Gastroesophageal sphincter (tissue), 3 donors: ENCODE results near the gene FAM171A1.

Source experiments
- POLR2A ChIP-seq, 2 donors: fragments of 450-650 bp; IDR thresholded peaks; one replicate each; pipeline ENCODE4 v1.6.1; 2017; ENCODE audit warnings: antibody characterized with exemption in 2 of 2, mild to moderate bottlenecking in 2 of 2, moderate library complexity in 1 of 2
- TF ChIP-seq, protein P1 (sequence below), 4 experiments: fragments of 200-600 bp in 2 of 4; fragments of 450-650 bp in 2 of 4; sonication (generic) in 1 of 4; IDR thresholded peaks; one replicate each; pipeline ENCODE4 v1.5.1; 2017 to 2019; ENCODE audit warnings: antibody characterized with exemption in 4 of 4, mild to moderate bottlenecking in 2 of 4, moderate library complexity in 2 of 4

DNA sequence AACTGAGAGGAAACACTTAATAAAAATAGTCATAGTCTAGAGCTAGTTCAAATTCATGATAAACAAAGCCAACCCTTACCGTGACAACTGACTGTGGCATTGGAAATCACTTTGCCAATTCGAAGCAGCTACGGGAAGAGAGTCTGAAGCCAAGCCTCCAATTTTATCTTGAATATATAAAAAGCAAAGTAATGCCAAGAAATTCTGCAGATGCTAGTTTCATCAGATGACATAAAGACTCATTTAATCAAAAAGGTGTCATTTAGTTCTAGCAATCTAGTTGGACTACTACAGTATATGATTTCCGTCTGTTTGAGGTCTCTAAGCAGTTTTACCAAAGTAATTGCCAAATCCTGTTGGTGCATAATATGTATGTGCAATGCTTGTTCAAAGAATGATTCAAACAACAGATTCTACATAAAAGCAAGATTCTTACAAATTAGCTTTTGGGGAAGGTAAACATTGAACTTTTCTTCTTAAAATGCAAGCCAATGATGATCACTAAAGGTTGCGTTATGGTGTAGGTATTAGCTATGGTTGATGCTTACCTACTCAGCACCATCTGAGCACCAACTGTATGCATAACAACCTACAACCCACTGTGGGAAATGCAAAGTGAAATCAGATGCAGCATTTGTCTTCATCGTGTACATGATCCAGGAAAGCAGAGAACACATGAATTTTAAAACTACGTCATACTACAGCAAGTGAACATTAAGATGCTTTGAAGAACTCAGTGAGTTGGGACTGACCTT is 2.8 kb downstream of the FAM171A1 start:
- TF ChIP-seq, protein P1, sequence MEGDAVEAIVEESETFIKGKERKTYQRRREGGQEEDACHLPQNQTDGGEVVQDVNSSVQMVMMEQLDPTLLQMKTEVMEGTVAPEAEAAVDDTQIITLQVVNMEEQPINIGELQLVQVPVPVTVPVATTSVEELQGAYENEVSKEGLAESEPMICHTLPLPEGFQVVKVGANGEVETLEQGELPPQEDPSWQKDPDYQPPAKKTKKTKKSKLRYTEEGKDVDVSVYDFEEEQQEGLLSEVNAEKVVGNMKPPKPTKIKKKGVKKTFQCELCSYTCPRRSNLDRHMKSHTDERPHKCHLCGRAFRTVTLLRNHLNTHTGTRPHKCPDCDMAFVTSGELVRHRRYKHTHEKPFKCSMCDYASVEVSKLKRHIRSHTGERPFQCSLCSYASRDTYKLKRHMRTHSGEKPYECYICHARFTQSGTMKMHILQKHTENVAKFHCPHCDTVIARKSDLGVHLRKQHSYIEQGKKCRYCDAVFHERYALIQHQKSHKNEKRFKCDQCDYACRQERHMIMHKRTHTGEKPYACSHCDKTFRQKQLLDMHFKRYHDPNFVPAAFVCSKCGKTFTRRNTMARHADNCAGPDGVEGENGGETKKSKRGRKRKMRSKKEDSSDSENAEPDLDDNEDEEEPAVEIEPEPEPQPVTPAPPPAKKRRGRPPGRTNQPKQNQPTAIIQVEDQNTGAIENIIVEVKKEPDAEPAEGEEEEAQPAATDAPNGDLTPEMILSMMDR (IDR thresholded peaks at IDR 0.05): no peak
- no peak for TF ChIP-seq POLR2A (IDR thresholded peaks at IDR 0.05)
